Stimulated activated memory B cell treated with anti-CD40 and anti-IgM and Interleukin-4, amounts not matched to agents 10 μg/mL and 1 μg/mL and 100 μg/mL, for 72 hours (primary cell): Measurements from ENCODE around the gene RFWD3.

Experiments
- ATAC-seq: fragments of 150-1000 bp; cut with Tn5 transposase; 2 replicates; pipeline ENCODE4 v1.10.0; 2021
- H3K27ac Mint-ChIP-seq: one replicate; pipeline ENCODE4 v1.8.0; 2022; ENCODE audit warnings: mild to moderate bottlenecking, mixed read lengths
- H3K27me3 Mint-ChIP-seq: one replicate; pipeline ENCODE4 v1.8.0; 2022; ENCODE audit warnings: mixed read lengths
- H3K36me3 Mint-ChIP-seq: one replicate; pipeline ENCODE4 v1.8.0; 2022; ENCODE audit warnings: mixed read lengths
- H3K4me1 Mint-ChIP-seq: one replicate; pipeline ENCODE4 v1.8.0; 2022; ENCODE audit warnings: mixed read lengths
- H3K4me3 Mint-ChIP-seq: one replicate; pipeline ENCODE4 v1.8.0; 2022; ENCODE audit warnings: mild to moderate bottlenecking, moderate library complexity, mixed read lengths
- H3K9me3 Mint-ChIP-seq: one replicate; pipeline ENCODE4 v1.8.0; 2022; ENCODE audit warnings: mixed read lengths

RFWD3 gene, protein sequence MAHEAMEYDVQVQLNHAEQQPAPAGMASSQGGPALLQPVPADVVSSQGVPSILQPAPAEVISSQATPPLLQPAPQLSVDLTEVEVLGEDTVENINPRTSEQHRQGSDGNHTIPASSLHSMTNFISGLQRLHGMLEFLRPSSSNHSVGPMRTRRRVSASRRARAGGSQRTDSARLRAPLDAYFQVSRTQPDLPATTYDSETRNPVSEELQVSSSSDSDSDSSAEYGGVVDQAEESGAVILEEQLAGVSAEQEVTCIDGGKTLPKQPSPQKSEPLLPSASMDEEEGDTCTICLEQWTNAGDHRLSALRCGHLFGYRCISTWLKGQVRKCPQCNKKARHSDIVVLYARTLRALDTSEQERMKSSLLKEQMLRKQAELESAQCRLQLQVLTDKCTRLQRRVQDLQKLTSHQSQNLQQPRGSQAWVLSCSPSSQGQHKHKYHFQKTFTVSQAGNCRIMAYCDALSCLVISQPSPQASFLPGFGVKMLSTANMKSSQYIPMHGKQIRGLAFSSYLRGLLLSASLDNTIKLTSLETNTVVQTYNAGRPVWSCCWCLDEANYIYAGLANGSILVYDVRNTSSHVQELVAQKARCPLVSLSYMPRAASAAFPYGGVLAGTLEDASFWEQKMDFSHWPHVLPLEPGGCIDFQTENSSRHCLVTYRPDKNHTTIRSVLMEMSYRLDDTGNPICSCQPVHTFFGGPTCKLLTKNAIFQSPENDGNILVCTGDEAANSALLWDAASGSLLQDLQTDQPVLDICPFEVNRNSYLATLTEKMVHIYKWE

GRCh38 chr16:74666425-74667254 is at the start of gene RFWD3:
TSS of gene RFWD3 (minus strand) at chr16:74666877. CDS start at chr16:74661449, 5,428 bp downstream.
- Mint-ChIP-seq H3K4me1 (peaks cover 34% of the 10 kb centered on the region), H3K36me3 (peaks cover 24% of the 10 kb centered on the region), H3K27ac (peak within 1 kb of the TSS; percentile 92), H3K9me3 (no peaks in the 10 kb centered on the region), H3K4me3 (peak within 1 kb of the TSS; percentile 89), H3K27me3 (no peaks in the 10 kb centered on the region)
- peak; percentile 100 for ATAC-seq

DNA sequence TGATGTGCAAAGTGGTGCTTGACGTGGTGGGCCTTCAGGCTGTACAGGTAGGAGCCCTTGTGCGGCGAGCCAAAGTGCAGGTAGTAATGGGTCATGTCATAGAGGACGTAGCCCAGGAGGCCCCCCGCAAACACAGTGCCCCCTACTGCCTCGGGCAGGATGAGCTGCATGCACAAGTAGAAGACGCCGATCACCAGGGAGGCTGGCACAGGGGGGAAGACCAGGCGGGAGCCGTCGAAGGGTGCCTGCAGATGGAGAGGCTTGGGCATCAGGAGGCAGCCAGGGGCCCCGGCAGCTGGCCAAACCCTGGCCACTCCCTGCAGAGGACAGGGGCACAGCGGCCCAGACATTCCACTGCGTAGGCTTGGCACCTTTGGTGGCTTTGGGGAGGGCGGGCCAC is 49.7 kb upstream of the RFWD3 start:
- peaks cover 6% of the 10 kb centered on the region for H3K36me3 Mint-ChIP-seq
- no peaks in the 10 kb centered on the region for H3K9me3 Mint-ChIP-seq
- H3K27ac Mint-ChIP-seq, result no peak overlapping the region
- H3K4me3 Mint-ChIP-seq, result no peak overlapping the region
- no peaks in the 10 kb centered on the region for H3K27me3 Mint-ChIP-seq
- H3K4me1 Mint-ChIP-seq, result peaks cover 2% of the 10 kb centered on the region
- ATAC-seq, result no peak

GRCh38 chr16:74713876-74714275 is 47.2 kb upstream of the RFWD3 start:
- Mint-ChIP-seq H3K36me3 (peaks cover 6% of the 10 kb centered on the region), H3K9me3 (no peaks in the 10 kb centered on the region), H3K27me3 (no peaks in the 10 kb centered on the region), H3K27ac (no peak overlapping the region), H3K4me3 (no peak overlapping the region), H3K4me1 (peaks cover 6% of the 10 kb centered on the region)
- no peak for ATAC-seq

DNA sequence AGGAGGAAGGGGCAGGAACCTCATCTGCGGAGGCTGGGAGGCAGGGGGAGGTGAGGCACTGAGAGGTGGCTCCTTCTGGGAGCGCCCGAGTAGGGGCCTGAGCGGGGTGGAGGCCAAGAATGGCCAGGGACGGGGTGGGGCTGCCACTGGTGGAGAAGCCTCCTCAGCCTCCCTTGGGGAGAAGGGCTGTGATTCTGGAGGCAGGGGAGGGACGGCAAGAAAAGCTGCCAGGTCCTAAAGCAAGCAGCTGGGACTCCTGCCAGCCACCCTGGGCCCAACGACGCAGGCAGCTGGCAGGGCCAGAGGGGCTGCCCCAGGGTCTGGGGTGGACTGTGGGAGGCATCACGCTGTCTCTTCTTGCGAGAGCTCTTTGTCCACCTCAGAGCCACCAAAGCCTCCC is 46.6 kb upstream of the RFWD3 start:
- Mint-ChIP-seq H3K27me3 (no peaks in the 10 kb centered on the region), H3K9me3 (no peaks in the 10 kb centered on the region), H3K4me3 (no peak overlapping the region), H3K4me1 (peaks cover 6% of the 10 kb centered on the region), H3K36me3 (peaks cover 6% of the 10 kb centered on the region), H3K27ac (no peak overlapping the region)
- ATAC-seq, result no peak

DNA sequence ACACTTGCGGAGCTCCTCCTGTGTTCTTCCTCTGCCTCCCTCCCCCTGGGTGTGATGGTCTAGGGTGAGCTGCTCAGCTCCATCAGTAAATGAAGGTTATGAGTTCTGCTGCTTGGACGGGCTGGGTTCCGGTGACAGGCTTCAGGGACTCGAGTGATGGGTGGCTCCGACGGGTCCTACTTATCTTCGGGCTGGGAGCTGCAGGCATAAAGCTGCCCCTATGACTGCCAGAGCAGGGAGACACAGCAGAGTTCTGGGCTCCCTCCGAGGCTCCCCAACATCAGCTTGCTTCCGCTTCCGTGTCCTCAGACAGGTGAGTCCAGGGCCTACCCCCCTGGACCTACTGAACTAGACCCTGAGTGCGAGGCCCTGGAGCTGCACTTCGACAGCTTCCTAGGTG is 45.3 kb upstream of the RFWD3 start:
- no peak for ATAC-seq
- H3K9me3 Mint-ChIP-seq, result no peaks in the 10 kb centered on the region
- no peaks in the 10 kb centered on the region for H3K27me3 Mint-ChIP-seq
- no peak overlapping the region for H3K4me3 Mint-ChIP-seq
- H3K27ac Mint-ChIP-seq, result no peak overlapping the region
- peaks cover 6% of the 10 kb centered on the region for H3K36me3 Mint-ChIP-seq
- H3K4me1 Mint-ChIP-seq, result peaks cover 6% of the 10 kb centered on the region

DNA sequence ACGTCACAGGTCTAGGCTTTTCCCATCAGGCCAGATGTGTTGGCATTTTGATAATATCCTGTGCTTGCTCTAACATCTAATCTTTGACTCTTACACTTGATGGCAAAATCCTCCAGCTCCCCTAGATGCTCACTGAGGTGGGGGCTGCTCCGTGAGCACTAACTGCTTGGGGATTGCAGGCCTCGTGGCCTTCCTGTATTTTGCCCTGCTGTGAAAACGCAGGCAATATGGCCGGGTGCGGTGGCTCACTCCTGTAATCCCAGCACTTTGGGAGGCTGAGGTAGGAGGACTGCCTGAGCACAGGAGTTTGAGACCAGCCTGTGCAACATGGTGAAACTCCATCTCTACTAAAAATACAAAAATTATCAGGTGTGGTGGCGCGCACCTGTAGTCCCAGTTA is 43.7 kb upstream of the RFWD3 start:
- Mint-ChIP-seq H3K9me3 (no peaks in the 10 kb centered on the region), H3K4me1 (peaks cover 6% of the 10 kb centered on the region), H3K27me3 (no peaks in the 10 kb centered on the region), H3K4me3 (no peak overlapping the region), H3K36me3 (peaks cover 6% of the 10 kb centered on the region), H3K27ac (no peak overlapping the region)
- no peak for ATAC-seq

GRCh38 chr16:74709441-74709877 is 42.8 kb upstream of the RFWD3 start:
- Mint-ChIP-seq H3K27ac (no peak overlapping the region), H3K4me3 (no peak overlapping the region)
- peak; percentile 84 for ATAC-seq

GRCh38 chr16:74700438-74701225 is 34.0 kb upstream of the RFWD3 start, which contains the start of gene MLKL:
TSS of gene MLKL (minus strand) at chr16:74700862. CDS start at chr16:74695757, 5,105 bp downstream.
- H3K36me3 Mint-ChIP-seq, result peaks cover 1% of the 10 kb centered on the region
- peak within 1 kb of the TSS; percentile 97 for H3K27ac Mint-ChIP-seq
- peak; percentile 70 for ATAC-seq
- no peaks in the 10 kb centered on the region for H3K27me3 Mint-ChIP-seq
- H3K4me1 Mint-ChIP-seq, result peaks cover 67% of the 10 kb centered on the region
- H3K4me3 Mint-ChIP-seq, result peak within 1 kb of the TSS; percentile 97
- no peaks in the 10 kb centered on the region for H3K9me3 Mint-ChIP-seq

More at GRCh38 chr16:74709441-74709877, 42.8 kb upstream of the RFWD3 start:
- peaks cover 12% of the 10 kb centered on the region for H3K4me1 Mint-ChIP-seq
- no peaks in the 10 kb centered on the region for H3K27me3 Mint-ChIP-seq
- peaks cover 6% of the 10 kb centered on the region for H3K36me3 Mint-ChIP-seq
- H3K9me3 Mint-ChIP-seq, result no peaks in the 10 kb centered on the region

- H3K4me3 Mint-ChIP-seq, result peak overlapping the region; percentile 97
- H3K36me3 Mint-ChIP-seq, result peaks cover 7% of the 10 kb centered on the region
- H3K4me1 Mint-ChIP-seq, result peaks cover 66% of the 10 kb centered on the region
- no peaks in the 10 kb centered on the region for H3K27me3 Mint-ChIP-seq
- peak overlapping the region; percentile 97 for H3K27ac Mint-ChIP-seq
- peak; percentile 46 for ATAC-seq
- H3K9me3 Mint-ChIP-seq, result no peaks in the 10 kb centered on the region
Observed at GRCh38 chr16:74700116-74700437, 33.4 kb upstream of the RFWD3 start.

GRCh38 chr16:74699666-74700065 is 33.0 kb upstream of the RFWD3 start:
- Mint-ChIP-seq H3K27me3 (no peaks in the 10 kb centered on the region), H3K4me1 (peaks cover 62% of the 10 kb centered on the region), H3K4me3 (peak overlapping the region; percentile 75), H3K9me3 (no peaks in the 10 kb centered on the region), H3K36me3 (peaks cover 7% of the 10 kb centered on the region), H3K27ac (peak overlapping the region; percentile 97)
- no peak for ATAC-seq

DNA sequence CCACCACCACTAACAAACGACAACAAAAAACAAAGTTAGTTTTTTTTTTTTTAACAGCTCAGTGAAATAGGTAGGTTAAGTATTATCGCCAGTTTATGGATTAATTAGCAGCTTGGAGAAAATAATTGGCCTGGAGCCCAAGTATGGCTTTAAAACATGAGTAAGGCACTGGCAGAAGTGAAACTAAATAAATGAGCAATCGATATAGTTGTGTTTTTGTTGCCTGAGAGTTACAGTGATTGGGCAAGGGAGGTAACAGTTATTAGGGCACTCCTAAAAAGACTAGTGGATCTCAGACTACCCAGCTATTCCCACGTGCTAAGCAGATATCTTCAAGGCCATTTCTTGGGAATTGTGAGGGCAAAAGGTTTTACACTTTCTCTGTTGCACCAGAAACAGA is 31.5 kb upstream of the RFWD3 start:
- H3K27me3 Mint-ChIP-seq, result no peaks in the 10 kb centered on the region
- peak overlapping the region; percentile 97 for H3K27ac Mint-ChIP-seq
- peak overlapping the region; percentile 75 for H3K4me3 Mint-ChIP-seq
- peaks cover 61% of the 10 kb centered on the region for H3K4me1 Mint-ChIP-seq
- no peak for ATAC-seq
- H3K36me3 Mint-ChIP-seq, result peaks cover 17% of the 10 kb centered on the region
- H3K9me3 Mint-ChIP-seq, result no peaks in the 10 kb centered on the region

- H3K9me3 Mint-ChIP-seq, result no peaks in the 10 kb centered on the region
- H3K4me1 Mint-ChIP-seq, result peaks cover 46% of the 10 kb centered on the region
- H3K27ac Mint-ChIP-seq, result peak overlapping the region; percentile 78
Observed at GRCh38 chr16:74695450-74696422, 29.1 kb upstream of the RFWD3 start.

DNA sequence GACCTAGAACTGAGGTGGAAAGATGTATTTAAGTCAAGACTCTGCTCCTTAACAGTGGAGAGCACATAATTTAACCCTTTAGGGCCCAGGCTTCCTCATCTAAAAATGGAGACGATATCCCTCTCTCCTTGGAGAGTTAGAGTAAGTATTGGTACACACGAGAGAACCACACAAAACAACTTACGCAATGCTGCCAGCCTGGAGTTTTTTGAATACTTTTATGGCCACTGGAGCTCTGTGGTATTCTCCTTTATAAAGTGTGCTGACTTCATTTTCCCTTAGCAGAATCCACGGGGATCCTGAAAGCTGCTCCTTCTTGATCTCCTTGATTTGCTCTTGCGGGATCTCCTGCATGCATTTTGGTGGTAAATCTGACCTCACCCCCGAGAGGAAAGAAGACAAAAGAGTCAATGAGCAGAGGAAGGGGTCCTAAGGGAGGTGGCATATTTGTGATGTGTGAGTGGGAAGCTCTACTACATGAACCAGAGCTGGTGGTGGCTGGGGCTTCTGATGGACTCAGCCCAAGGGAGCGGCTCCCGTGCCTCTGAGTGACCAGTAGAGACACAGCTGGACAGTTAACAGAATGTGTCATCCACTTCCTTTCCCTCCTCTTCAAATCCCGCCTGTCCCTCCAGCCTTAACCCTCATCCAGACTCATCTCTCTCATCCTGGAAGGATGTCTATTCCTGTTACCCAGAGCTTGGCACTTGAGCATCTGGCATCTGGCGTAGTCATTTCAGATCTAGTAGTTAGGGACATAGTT is 24.6 kb upstream of the RFWD3 start:
- no peak for ATAC-seq
- H3K36me3 Mint-ChIP-seq, result peaks cover 51% of the 10 kb centered on the region
- H3K27me3 Mint-ChIP-seq, result no peaks in the 10 kb centered on the region
- H3K9me3 Mint-ChIP-seq, result no peaks in the 10 kb centered on the region
- no peak overlapping the region for H3K4me3 Mint-ChIP-seq
- no peak overlapping the region for H3K27ac Mint-ChIP-seq
- peaks cover 7% of the 10 kb centered on the region for H3K4me1 Mint-ChIP-seq

More at GRCh38 chr16:74695450-74696422, 29.1 kb upstream of the RFWD3 start:
- Mint-ChIP-seq H3K27me3 (no peaks in the 10 kb centered on the region), H3K4me3 (peak overlapping the region; percentile 83), H3K36me3 (peaks cover 30% of the 10 kb centered on the region)
- ATAC-seq, result peak; percentile 95
